HG03457 (cell line): Measurements from ENCODE around the gene GPC4.

ENCODE experiments used
- ATAC-seq: cut with Tn5 transposase; IDR thresholded peaks from one replicate; pipeline ENCODE4 v1.9.1; 2021; ENCODE audit warnings: moderate number of reproducible peaks; ENCODE audit not compliant: unreplicated experiment

GPC4 gene

GRCh38 chrX:133412246-133412645, 3.0 kb downstream of the GPC4 start:
- no peak for ATAC-seq

- ATAC-seq = no peak
Measured at GRCh38 chrX:133410550-133410949, 4.7 kb downstream of the GPC4 start.

GRCh38 chrX:133405498-133406185, 9.6 kb downstream of the GPC4 start:
- no peak for ATAC-seq

GRCh38 chrX:133403984-133404383, 11.3 kb downstream of the GPC4 start:
- no peak for ATAC-seq

- no peak for ATAC-seq
Measured at GRCh38 chrX:133402830-133403625, 12.3 kb downstream of the GPC4 start.

GRCh38 chrX:133402042-133402453, 13.2 kb downstream of the GPC4 start:
- no peak for ATAC-seq

- no peak for ATAC-seq
Measured at GRCh38 chrX:133401536-133401935, 13.8 kb downstream of the GPC4 start.

GRCh38 chrX:133399411-133399810, 15.9 kb downstream of the GPC4 start:
- no peak for ATAC-seq

- no peak for ATAC-seq
Measured at GRCh38 chrX:133394765-133395164, 20.5 kb downstream of the GPC4 start.

- ATAC-seq = no peak
Measured at GRCh38 chrX:133392671-133393070, 22.6 kb downstream of the GPC4 start.

- no peak for ATAC-seq
Measured at GRCh38 chrX:133391111-133391510, 24.2 kb downstream of the GPC4 start.

GRCh38 chrX:133390676-133391075, 24.6 kb downstream of the GPC4 start:
- ATAC-seq = no peak

- ATAC-seq = no peak
Measured at GRCh38 chrX:133389975-133390374, 25.3 kb downstream of the GPC4 start.

- no peak for ATAC-seq
Measured at GRCh38 chrX:133384454-133384853, 30.8 kb downstream of the GPC4 start.

GRCh38 chrX:133380711-133381619, 34.3 kb downstream of the GPC4 start:
- no peak for ATAC-seq

GRCh38 chrX:133376422-133376821, 38.9 kb downstream of the GPC4 start:
- no peak for ATAC-seq

GRCh38 chrX:133375615-133376340, 39.5 kb downstream of the GPC4 start:
- ATAC-seq = no peak

GRCh38 chrX:133374874-133375387, 40.4 kb downstream of the GPC4 start:
- no peak for ATAC-seq

GRCh38 chrX:133373386-133374079, 41.8 kb downstream of the GPC4 start:
- no peak for ATAC-seq
